Stimulated activated naive CD8-positive, alpha-beta T cell treated with anti-CD3 and anti-CD28 coated beads, Interleukin-15, Interleukin-2, amounts not matched to agents 100 U/mL and 50 U/mL, for 24 hours (primary cell): ENCODE measurements around the gene AOPEP.

Source experiments
- ATAC-seq: fragments of 150-1000 bp; cut with Tn5 transposase; one replicate; pipeline ENCODE4 v1.10.0; 2021
- DNase-seq: peaks from one replicate; pipeline ENCODE4 v3.0.0; 2021

Gene AOPEP

GRCh38 chr9:95062596-95063065 is 336.1 kb downstream of the AOPEP start:
- DNase-seq, result no peak

GRCh38 chr9:95063300-95063699 is 336.8 kb downstream of the AOPEP start:
- no peak for ATAC-seq
- DNase-seq, result no peak

More at GRCh38 chr9:95062596-95063065, 336.1 kb downstream of the AOPEP start:
- no peak for ATAC-seq

- ATAC-seq (no peak), DNase-seq (no peak)
These were observed 338.7 kb downstream of the AOPEP start for GRCh38 chr9:95065224-95065623.

- ATAC-seq (no peak), DNase-seq (no peak)
These were observed 340.6 kb downstream of the AOPEP start for GRCh38 chr9:95067057-95067456.

- no peak for DNase-seq
- ATAC-seq, result no peak
These were observed 341.4 kb downstream of the AOPEP start for GRCh38 chr9:95067897-95068296.

GRCh38 chr9:95070549-95071021 is 344.1 kb downstream of the AOPEP start:
- ATAC-seq, result no peak
- no peak for DNase-seq

GRCh38 chr9:95071450-95071849 is 345.0 kb downstream of the AOPEP start:
- DNase-seq (no peak), ATAC-seq (no peak)

- ATAC-seq (no peak), DNase-seq (no peak)
These were observed 345.4 kb downstream of the AOPEP start for GRCh38 chr9:95071925-95072324.

- ATAC-seq (no peak), DNase-seq (no peak)
These were observed 346.6 kb downstream of the AOPEP start for GRCh38 chr9:95073042-95073607.

- no peak for ATAC-seq
- no peak for DNase-seq
These were observed 347.4 kb downstream of the AOPEP start for GRCh38 chr9:95073918-95074317.

GRCh38 chr9:95074632-95075031 is 348.1 kb downstream of the AOPEP start:
- DNase-seq (no peak), ATAC-seq (no peak)

- no peak for ATAC-seq
- DNase-seq, result no peak
These were observed 349.2 kb downstream of the AOPEP start for GRCh38 chr9:95075700-95076099.

- DNase-seq, result no peak
These were observed 350.2 kb downstream of the AOPEP start for GRCh38 chr9:95076696-95077052.

GRCh38 chr9:95077053-95077765 is 350.7 kb downstream of the AOPEP start:
- no peak for ATAC-seq
- no peak for DNase-seq

More at GRCh38 chr9:95076696-95077052, 350.2 kb downstream of the AOPEP start:
- ATAC-seq, result no peak

- ATAC-seq (no peak), DNase-seq (no peak)
These were observed 351.4 kb downstream of the AOPEP start for GRCh38 chr9:95077766-95078370.

GRCh38 chr9:95078511-95078910 is 352.0 kb downstream of the AOPEP start:
- DNase-seq (no peak), ATAC-seq (no peak)

GRCh38 chr9:95078939-95079338 is 352.4 kb downstream of the AOPEP start:
- DNase-seq, result no peak
- ATAC-seq, result no peak

- ATAC-seq (no peak), DNase-seq (no peak)
These were observed 353.0 kb downstream of the AOPEP start for GRCh38 chr9:95079461-95079860.

GRCh38 chr9:95080961-95081647 is 354.6 kb downstream of the AOPEP start:
- ATAC-seq (no peak), DNase-seq (no peak)

- no peak for ATAC-seq
- DNase-seq, result no peak
These were observed 355.5 kb downstream of the AOPEP start for GRCh38 chr9:95081998-95082397.

GRCh38 chr9:95082401-95083084 is 356.0 kb downstream of the AOPEP start:
- ATAC-seq, result no peak
- no peak for DNase-seq

- DNase-seq (no peak), ATAC-seq (no peak)
These were observed 356.7 kb downstream of the AOPEP start for GRCh38 chr9:95083086-95083768.
